Lower leg skin (tissue), 3 donors: ENCODE measurements around the gene CCL13.

Experiments used
- POLR2A ChIP-seq, 2 donors: fragments of 450-650 bp; IDR thresholded peaks; one replicate each; pipeline ENCODE4 v1.6.1; 2016 to 2017; ENCODE audit warnings: antibody characterized with exemption in 2 of 2, mild to moderate bottlenecking in 1 of 2, moderate library complexity in 1 of 2
- TF ChIP-seq, protein P1 (sequence below), 3 donors: fragments of 450-650 bp; IDR thresholded peaks; one replicate each; pipeline ENCODE4 v1.5.1; 2016; ENCODE audit warnings: antibody characterized with exemption in 3 of 3, mild to moderate bottlenecking in 3 of 3, moderate library complexity in 2 of 3

DNA sequence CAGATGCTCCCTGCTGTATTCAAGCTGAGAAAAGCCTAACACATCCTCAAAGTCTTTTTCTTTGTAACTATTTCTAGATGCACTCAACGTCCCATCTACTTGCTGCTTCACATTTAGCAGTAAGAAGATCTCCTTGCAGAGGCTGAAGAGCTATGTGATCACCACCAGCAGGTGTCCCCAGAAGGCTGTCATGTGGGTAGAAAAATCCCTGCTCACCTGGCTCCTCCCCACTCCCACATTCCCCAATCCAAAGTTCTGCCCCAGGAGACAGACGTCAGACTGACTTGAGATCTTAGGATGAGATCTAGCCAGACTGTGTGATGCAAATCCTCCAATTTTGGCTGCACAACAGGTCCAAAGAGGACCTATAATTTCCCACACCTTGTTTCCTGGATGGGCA lies 1.1 kb downstream of the CCL13 start:
- TF ChIP-seq, protein P1, sequence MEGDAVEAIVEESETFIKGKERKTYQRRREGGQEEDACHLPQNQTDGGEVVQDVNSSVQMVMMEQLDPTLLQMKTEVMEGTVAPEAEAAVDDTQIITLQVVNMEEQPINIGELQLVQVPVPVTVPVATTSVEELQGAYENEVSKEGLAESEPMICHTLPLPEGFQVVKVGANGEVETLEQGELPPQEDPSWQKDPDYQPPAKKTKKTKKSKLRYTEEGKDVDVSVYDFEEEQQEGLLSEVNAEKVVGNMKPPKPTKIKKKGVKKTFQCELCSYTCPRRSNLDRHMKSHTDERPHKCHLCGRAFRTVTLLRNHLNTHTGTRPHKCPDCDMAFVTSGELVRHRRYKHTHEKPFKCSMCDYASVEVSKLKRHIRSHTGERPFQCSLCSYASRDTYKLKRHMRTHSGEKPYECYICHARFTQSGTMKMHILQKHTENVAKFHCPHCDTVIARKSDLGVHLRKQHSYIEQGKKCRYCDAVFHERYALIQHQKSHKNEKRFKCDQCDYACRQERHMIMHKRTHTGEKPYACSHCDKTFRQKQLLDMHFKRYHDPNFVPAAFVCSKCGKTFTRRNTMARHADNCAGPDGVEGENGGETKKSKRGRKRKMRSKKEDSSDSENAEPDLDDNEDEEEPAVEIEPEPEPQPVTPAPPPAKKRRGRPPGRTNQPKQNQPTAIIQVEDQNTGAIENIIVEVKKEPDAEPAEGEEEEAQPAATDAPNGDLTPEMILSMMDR (IDR thresholded peaks at IDR 0.05): no peak
- TF ChIP-seq POLR2A (IDR thresholded peaks at IDR 0.05): no peak
